D721Med (cell line): ENCODE results near the gene RAB4A.

Source experiments
- DNase-seq: peaks from one replicate; pipeline ENCODE4 v3.0.0; 2011; ENCODE audit warnings: low spot score; ENCODE audit not compliant: insufficient read length
- FAIRE-seq: peaks from 2 replicates; lab custom pipeline; 2011; peaks lifted over from hg19 to GRCh38; lab: Jason Lieb, UNC
- TF ChIP-seq, protein P1 (sequence below): IDR thresholded peaks from 2 replicates; pipeline ENCODE4 v1.5.1; 2012; ENCODE audit warnings: mild to moderate bottlenecking, control low read depth; ENCODE audit not compliant: insufficient read depth; ENCODE audit errors: missing control alignments

The RAB4A gene

DNA sequence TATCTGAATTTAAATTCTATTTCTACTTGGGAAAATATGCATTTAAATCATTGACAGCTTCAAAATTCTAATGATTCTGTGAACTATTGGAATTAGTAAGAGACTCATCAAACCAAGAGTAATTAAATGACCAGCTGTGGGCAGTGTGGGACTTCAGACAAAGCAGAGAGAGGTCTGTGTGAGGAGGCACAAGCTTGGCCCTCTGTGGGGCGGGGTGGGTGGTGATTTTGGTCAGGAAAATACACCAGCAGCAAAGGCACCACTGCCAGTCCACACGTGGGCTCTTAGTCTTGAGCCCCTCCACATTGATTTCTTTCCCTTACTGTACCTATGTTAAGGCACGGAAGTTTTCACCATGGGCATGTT is 39.2 kb upstream of the RAB4A start:
- TF ChIP-seq, protein P1, sequence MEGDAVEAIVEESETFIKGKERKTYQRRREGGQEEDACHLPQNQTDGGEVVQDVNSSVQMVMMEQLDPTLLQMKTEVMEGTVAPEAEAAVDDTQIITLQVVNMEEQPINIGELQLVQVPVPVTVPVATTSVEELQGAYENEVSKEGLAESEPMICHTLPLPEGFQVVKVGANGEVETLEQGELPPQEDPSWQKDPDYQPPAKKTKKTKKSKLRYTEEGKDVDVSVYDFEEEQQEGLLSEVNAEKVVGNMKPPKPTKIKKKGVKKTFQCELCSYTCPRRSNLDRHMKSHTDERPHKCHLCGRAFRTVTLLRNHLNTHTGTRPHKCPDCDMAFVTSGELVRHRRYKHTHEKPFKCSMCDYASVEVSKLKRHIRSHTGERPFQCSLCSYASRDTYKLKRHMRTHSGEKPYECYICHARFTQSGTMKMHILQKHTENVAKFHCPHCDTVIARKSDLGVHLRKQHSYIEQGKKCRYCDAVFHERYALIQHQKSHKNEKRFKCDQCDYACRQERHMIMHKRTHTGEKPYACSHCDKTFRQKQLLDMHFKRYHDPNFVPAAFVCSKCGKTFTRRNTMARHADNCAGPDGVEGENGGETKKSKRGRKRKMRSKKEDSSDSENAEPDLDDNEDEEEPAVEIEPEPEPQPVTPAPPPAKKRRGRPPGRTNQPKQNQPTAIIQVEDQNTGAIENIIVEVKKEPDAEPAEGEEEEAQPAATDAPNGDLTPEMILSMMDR: no peak
- FAIRE-seq (no peak), DNase-seq (no peak)

DNA sequence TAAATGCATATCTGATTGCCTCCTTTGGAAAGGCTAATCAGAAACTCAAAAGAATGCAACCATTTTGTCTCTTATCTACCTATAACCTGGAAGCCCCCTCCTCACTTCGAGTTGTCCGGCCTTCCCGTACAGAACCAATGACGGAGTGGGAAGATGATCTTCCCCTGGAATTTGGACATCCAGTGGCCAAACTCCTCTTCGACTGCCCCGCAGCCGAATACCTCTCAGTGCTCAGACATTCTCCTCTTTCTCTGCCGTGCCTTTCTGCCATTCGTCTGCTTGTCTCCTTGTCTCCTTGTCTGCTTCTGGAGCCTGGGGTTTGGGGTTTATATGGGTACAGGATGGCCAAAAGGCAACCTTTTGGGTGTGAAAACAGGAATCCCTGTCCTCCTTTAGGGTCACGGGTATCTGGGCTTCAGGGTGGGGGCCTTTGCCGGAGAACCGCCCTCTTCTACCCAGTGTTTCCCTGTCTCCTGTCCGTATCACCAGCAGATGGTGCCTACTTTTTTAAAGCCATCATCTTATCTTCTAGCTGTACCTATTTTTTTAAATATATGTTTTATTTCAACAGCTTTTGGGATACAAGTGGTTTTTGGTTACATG is 35.9 kb upstream of the RAB4A start:
- FAIRE-seq (no peak), DNase-seq (no peak)
- TF ChIP-seq, protein P1: no peak

DNA sequence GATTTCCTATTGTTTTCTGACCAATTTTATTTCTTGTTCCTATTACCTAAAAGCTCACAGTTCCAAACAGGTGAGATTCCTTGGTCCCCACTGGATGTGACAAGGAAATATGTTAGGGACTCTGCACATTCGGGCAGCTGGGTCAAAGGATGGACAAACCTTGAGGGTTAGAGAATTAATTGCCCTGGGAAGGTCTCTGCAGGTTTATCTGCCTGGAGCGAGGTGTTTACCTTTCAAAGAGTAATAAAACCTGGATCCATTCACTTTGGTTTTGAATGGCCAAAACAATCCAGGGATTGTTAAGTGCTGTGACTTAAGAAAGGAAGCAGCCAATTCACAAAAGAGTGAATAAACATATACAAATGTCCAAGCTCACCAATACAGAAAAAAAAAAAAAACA is 33.6 kb upstream of the RAB4A start:
- TF ChIP-seq, protein P1: no peak
- DNase-seq (no peak), FAIRE-seq (peak; percentile 6)

DNA sequence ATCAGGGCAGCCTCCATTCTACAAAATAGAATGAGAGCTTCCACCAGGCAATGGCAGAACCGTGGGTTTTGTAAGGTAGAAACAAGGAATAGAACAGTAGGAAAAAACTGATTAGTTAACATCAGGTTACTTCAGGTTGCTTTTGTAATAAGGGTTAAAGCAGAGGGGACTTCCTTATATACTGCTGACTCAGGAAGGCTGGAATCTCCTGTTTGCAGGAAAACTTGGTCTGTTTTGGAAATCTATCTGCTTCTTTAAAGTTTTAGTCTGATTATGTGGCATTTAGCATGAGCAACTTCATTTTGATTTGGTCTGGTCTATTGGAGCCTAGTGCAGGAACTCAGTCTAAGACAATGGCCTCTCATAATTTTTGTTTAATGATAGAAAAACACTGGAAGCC is 32.7 kb upstream of the RAB4A start:
- DNase-seq (no peak), FAIRE-seq (no peak)
- TF ChIP-seq, protein P1: no peak

DNA sequence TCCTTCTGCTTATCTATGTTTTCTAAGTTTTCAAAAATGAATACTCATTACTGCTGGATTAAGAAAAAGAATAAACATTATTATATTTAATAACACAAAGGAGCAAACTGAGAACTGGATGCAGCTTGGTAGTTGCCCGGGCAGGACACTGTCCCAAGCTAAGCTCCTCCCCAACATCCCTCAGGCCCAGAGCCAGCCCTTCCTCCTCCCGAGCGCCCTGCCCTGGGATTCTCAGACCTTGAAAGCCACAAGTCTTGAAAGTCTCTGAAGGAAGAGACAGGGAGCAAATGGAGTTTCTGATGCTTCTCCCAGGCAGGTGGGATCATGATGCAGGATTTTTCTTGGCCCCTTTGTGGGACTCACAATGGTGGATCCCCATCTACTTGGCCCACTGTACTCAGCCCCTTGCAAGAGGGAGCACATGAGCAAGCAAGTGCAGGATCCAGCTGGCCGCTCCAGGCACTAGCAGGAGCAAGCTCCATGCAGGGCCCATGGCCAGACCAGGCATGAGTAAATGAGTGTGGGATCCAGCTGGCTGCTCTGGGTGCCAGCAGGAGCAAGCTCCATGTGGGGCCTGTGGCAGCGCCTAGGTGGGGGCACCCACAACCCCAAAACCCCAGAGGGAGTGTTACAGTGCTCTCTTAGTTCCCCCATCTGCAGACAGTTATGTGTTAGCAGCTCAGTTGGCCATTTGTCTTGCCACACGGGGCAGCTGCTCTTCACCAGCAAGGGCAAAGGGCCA is 32.1 kb upstream of the RAB4A start:
- DNase-seq: no peak
- TF ChIP-seq, protein P1: no peak
- no peak for FAIRE-seq

DNA sequence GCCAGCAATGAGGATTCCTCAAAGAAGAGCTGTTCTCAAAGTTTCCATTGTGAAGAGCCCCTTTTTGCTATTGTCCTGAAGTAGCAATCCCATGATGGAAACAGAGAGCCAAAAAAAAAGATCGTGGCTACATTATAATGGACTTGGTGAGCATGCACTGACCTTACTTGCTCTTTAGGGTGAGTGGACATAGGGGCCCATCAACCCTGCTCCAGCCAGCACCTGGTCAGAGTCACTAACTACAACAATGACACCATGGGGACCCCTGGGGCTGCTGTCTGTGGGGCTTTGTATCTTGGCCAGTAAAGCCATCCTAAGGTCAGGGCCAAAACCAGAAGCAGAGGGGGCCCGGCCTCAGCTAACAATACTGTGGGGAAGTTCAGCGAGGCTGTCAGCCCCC is 30.4 kb upstream of the RAB4A start:
- FAIRE-seq: no peak
- TF ChIP-seq, protein P1: no peak

DNA sequence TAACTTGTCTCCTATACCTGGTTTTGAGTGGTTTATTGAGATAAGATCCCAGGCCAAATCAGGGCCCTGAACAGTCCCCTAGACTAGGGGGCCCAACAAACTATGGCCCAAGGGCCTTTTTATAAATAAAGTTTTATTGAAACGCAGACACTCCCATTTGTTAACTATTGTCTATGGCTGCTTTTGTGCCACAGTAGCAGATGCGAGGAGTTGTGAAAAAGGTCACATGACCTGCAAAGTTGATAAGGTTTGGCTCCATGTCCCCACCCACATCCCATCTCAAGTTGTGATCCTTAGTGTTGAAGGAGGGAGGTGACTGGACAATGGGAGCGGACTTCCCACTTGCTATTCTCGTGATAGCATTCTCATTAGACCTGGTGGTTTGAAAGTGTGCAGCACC is 29.5 kb upstream of the RAB4A start:
- TF ChIP-seq, protein P1: no peak
- DNase-seq: no peak
- no peak for FAIRE-seq

More for the DNA sequence above, 30.4 kb upstream of the RAB4A start:
- DNase-seq: no peak
